K562 (cell line): Measurements from ENCODE around the gene DDX5. TPM values are rescaled to one million over a fixed set of nuclear protein-coding genes. Genes with fewer than 3 reads are reported as not detected.
A peak's percentile ranks its signal among the peaks of the same experiment; 100 is the strongest.

Experiments
- BACH1 ChIP-seq: fragments of 200-800 bp; sonication (Bioruptor generic); IDR thresholded peaks from 2 replicates; pipeline ENCODE4 v1.6.1; 2016; ENCODE audit warnings: missing genetic modification characterization, missing compliant biosample characterization
- CHD2 ChIP-seq: IDR thresholded peaks from 2 replicates; pipeline ENCODE4 v1.6.1; 2011; ENCODE audit warnings: low read depth, low read length
- HDGF ChIP-seq: fragments of 450-650 bp; IDR thresholded peaks from 2 replicates; pipeline ENCODE4 v1.6.1; 2016
- HEY1 ChIP-seq: fragments of 250-450 bp; sonication (Bioruptor Pico); IDR thresholded peaks from 2 replicates; pipeline ENCODE4 v1.5.0; 2020; ENCODE audit warnings: mild to moderate bottlenecking, moderate library complexity, borderline replicate concordance
- MED1 ChIP-seq: sonication (generic); formaldehyde crosslinking; IDR thresholded peaks from 2 replicates; pipeline ENCODE4 v1.8.1; 2023; ENCODE audit warnings: missing genetic modification reagents, borderline replicate concordance
- MTA3 ChIP-seq: fragments of 450-650 bp; formaldehyde crosslinking; IDR thresholded peaks from 2 replicates; pipeline ENCODE4 v1.6.1; 2017; ENCODE audit warnings: mild to moderate bottlenecking, borderline replicate concordance
- NCOA1 ChIP-seq: fragments of 450-650 bp; IDR thresholded peaks from 2 replicates; pipeline ENCODE4 v1.6.1; 2016; ENCODE audit warnings: low read depth
- POLR2AphosphoS5 ChIP-seq: IDR thresholded peaks from 2 replicates; pipeline ENCODE4 v1.6.1; 2011; ENCODE audit warnings: mild to moderate bottlenecking, low read depth, low read length, moderate library complexity; ENCODE audit not compliant: control insufficient read depth, insufficient read depth
- RERE ChIP-seq: sonication (generic); formaldehyde crosslinking; IDR thresholded peaks from 2 replicates; pipeline ENCODE4 v1.8.0; 2023; ENCODE audit warnings: missing genetic modification reagents, mild to moderate bottlenecking, borderline replicate concordance
- SMAD4 ChIP-seq: fragments of 250-450 bp; sonication (Bioruptor Pico); conservative IDR thresholded peaks from 2 replicates; pipeline ENCODE4 v1.8.0; 2021; ENCODE audit warnings: inconsistent platforms, mild to moderate bottlenecking, moderate library complexity
- SMARCB1 ChIP-seq: IDR thresholded peaks from 2 replicates; pipeline ENCODE4 v1.6.1; 2011; ENCODE audit warnings: improper control_type of control experiment, low read depth; ENCODE audit not compliant: insufficient read length
- SP1 ChIP-seq: sonication (generic); formaldehyde crosslinking; IDR thresholded peaks from 2 replicates; pipeline ENCODE4 v1.8.1; 2022; ENCODE audit warnings: mild to moderate bottlenecking, missing genetic modification reagents
- TRIM28 ChIP-seq: fragments of 450-650 bp; IDR thresholded peaks from 2 replicates; pipeline ENCODE4 v1.6.1; 2017
- YBX1 ChIP-seq: fragments of 450-650 bp; IDR thresholded peaks from 2 replicates; pipeline ENCODE4 v1.7.1; 2016; ENCODE audit warnings: mild to moderate bottlenecking
- ZBTB2 ChIP-seq: fragments of 450-650 bp; IDR thresholded peaks from 2 replicates; pipeline ENCODE4 v1.6.1; 2016; ENCODE audit warnings: antibody characterized with exemption
- ZNF165 ChIP-seq: fragments of 250-450 bp; sonication (Bioruptor Pico); IDR thresholded peaks from 2 replicates; pipeline ENCODE4 v1.4.0; 2020; ENCODE audit warnings: borderline replicate concordance
- ZNF408 ChIP-seq: fragments of 250-450 bp; sonication (Bioruptor Pico); IDR thresholded peaks from 2 replicates; pipeline ENCODE4 v1.4.0; 2020; ENCODE audit warnings: low read depth, mild to moderate bottlenecking, moderate library complexity
- ZNF695 ChIP-seq: fragments of 450-650 bp; formaldehyde crosslinking; IDR thresholded peaks from 2 replicates; pipeline ENCODE4 v1.4.0; 2020; ENCODE audit warnings: mild to moderate bottlenecking, moderate library complexity
- ZNF764 ChIP-seq: fragments of 250-450 bp; sonication (Bioruptor Pico); IDR thresholded peaks from 2 replicates; pipeline ENCODE4 v1.4.0; 2020; ENCODE audit warnings: low read depth, mild to moderate bottlenecking, moderate library complexity
- polyA plus RNA-seq, 8 experiments: library from polyadenylated mRNA; depleted of rRNA in 4 of 8; stranded (reverse) in 5 of 8; unstranded in 3 of 8; fragments of >200 nt; fragmentation: Nextera tagmentation in 2 of 8; fragmentation: Illumina TruSeq in 1 of 8; extraction: Ambion mirVana in 2 of 8; extraction: Trizol in 1 of 8; gene quantifications; 2 replicates each; pipeline versions ENCODE4 v1.2.1 to v1.2.3, GENCODE V29; 2011 to 2014; ENCODE audit warnings: inconsistent platforms in 1 of 8, missing spikeins in 1 of 8
- total RNA-seq, 7 experiments: library from RNA; depleted of rRNA in 6 of 7; stranded (reverse); fragments of >200 nt in 6 of 7; fragmentation: Illumina TruSeq in 2 of 7; extraction: Trizol in 2 of 7; gene quantifications; 2 replicates each; pipeline versions ENCODE4 v1.2.1 to v1.2.3, GENCODE V29; 2011 to 2021; ENCODE audit warnings: low replicate concordance in 1 of 7
- TF ChIP-seq, protein P1 (sequence below): fragments of 250-450 bp; sonication (Bioruptor Pico); IDR thresholded peaks from 2 replicates; pipeline ENCODE4 v1.4.0; 2020; ENCODE audit warnings: borderline replicate concordance
- TF ChIP-seq, protein P2 (sequence below): fragments of 250-450 bp; sonication (Bioruptor Pico); IDR thresholded peaks from 2 replicates; pipeline ENCODE4 v1.6.1; 2021; ENCODE audit warnings: mild to moderate bottlenecking

DDX5 gene
- total and polyA plus RNA-seq, 9 of the 15 experiments (the other 6 are each of a cell fraction or from before 2014, with no cell fraction given), result 306 to 1,639 (median 604) TPM

DNA sequence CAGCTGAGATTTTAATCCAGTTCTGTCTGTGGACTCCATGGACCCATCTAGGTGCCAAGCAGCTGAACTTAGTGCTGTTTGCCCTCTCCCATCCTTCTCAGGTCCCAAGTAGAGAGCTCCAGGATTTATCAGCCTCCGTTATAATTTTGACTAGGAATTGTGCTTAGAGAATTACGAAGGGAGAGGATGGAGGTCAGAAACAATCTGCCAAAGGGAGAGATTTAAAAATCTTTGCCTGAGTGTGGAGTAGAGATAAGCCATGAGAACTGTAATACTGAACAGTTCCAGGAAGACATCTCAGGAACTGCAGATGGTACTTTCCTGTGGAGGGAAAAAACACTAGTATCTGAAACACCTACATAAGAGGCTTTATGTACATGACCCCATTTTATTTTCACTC, 27.7 kb upstream of the DDX5 start (continued):
- TF ChIP-seq, protein P1, sequence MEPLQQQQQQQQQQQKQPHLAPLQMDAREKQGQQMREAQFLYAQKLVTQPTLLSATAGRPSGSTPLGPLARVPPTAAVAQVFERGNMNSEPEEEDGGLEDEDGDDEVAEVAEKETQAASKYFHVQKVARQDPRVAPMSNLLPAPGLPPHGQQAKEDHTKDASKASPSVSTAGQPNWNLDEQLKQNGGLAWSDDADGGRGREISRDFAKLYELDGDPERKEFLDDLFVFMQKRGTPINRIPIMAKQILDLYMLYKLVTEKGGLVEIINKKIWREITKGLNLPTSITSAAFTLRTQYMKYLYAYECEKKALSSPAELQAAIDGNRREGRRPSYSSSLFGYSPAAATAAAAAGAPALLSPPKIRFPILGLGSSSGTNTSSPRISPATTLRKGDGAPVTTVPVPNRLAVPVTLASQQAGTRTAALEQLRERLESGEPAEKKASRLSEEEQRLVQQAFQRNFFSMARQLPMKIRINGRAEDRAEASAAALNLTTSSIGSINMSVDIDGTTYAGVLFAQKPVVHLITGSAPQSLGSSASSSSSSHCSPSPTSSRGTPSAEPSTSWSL, result no peak
- TF ChIP-seq SMAD4 (CRISPR knock-in tag), result peak; percentile 87
- TF ChIP-seq RERE (CRISPR knock-in tag), result no peak
- no peak for TF ChIP-seq ZNF408 (CRISPR knock-in tag)
- no peak for TF ChIP-seq ZNF764 (CRISPR knock-in tag)
- no peak for TF ChIP-seq SP1 (CRISPR knock-in tag)
- no peak for TF ChIP-seq MED1 (CRISPR knock-in tag)
- TF ChIP-seq, protein P2, sequence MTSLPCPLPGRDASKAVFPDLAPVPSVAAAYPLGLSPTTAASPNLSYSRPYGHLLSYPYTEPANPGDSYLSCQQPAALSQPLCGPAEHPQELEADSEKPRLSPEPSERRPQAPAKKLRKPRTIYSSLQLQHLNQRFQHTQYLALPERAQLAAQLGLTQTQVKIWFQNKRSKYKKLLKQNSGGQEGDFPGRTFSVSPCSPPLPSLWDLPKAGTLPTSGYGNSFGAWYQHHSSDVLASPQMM (CRISPR knock-in tag), result no peak
- TF ChIP-seq YBX1, result no peak
- TF ChIP-seq MTA3, result no peak
- TF ChIP-seq NCOA1, result peak; percentile 21; the same call in 1 of the 2 replicates
- TF ChIP-seq ZNF165 (CRISPR knock-in tag), result no peak
- TF ChIP-seq BACH1 (tag), result no peak
- no peak for TF ChIP-seq ZBTB2
- no peak for TF ChIP-seq TRIM28
- no peak for TF ChIP-seq ZNF695
- TF ChIP-seq CHD2, result no peak
- TF ChIP-seq SMARCB1, result no peak
- no peak for TF ChIP-seq HDGF
- no peak; the same call in none of the 2 replicates for TF ChIP-seq POLR2AphosphoS5
- no peak for TF ChIP-seq HEY1
